ENCODE measurements around the gene FAM107B. TPM values are rescaled to one million over a fixed set of nuclear protein-coding genes. Genes with fewer than 3 reads are reported as not detected.

Gene FAM107B
- total RNA-seq, 1 experiment from 2014 or later = 158 TPM

- Histone ChIP-seq H3K9me2 (replicated peaks; ENCODE audit: insufficient read depth, low read length) (no peaks in the 10 kb centered on the region), H3K79me2 (ENCODE audit: low read length) (no peaks in the 10 kb centered on the region), H3K4me3 (ENCODE audit: low read length) (no peak overlapping the region), H3K27ac (ENCODE audit: low read length) (no peak overlapping the region), H4K20me1 (ENCODE audit: insufficient read depth, low read depth, low read length) (no peaks in the 10 kb centered on the region), H3K4me2 (ENCODE audit: low read depth, low read length, poor library complexity, severe bottlenecking) (no peak overlapping the region), H3K27me3 (ENCODE audit: low read length) (no peaks in the 10 kb centered on the region), H3K4me1 (ENCODE audit: low read length) (no peaks in the 10 kb centered on the region), H3K9ac (ENCODE audit: low read length) (no peak overlapping the region), H3K9me3 (ENCODE audit: low read length) (no peaks in the 10 kb centered on the region), H3K36me3 (ENCODE audit: insufficient read depth, low read length) (no peaks in the 10 kb centered on the region), H2AFZ (ENCODE audit: low read length) (no peak overlapping the region)
- DNase-seq = no peak
These were observed 2.3 kb downstream of the FAM107B start for GRCh38 chr10:14772399-14772798.

- no peaks in the 10 kb centered on the region for H4K20me1 ChIP-seq (ENCODE audit: insufficient read depth, low read depth, low read length)
- H3K4me2 ChIP-seq (ENCODE audit: low read depth, low read length, poor library complexity, severe bottlenecking) = no peak overlapping the region
- no peaks in the 10 kb centered on the region for H3K36me3 ChIP-seq (ENCODE audit: insufficient read depth, low read length)
- H3K4me1 ChIP-seq (ENCODE audit: low read length) = no peaks in the 10 kb centered on the region
- H3K9me3 ChIP-seq (ENCODE audit: low read length) = no peaks in the 10 kb centered on the region
- no peak overlapping the region for H3K27ac ChIP-seq (ENCODE audit: low read length)
- no peak overlapping the region for H3K4me3 ChIP-seq (ENCODE audit: low read length)
- no peak overlapping the region for H2AFZ ChIP-seq (ENCODE audit: low read length)
- no peak overlapping the region for H3K9ac ChIP-seq (ENCODE audit: low read length)
- no peak for DNase-seq
- H3K79me2 ChIP-seq (ENCODE audit: low read length) = no peaks in the 10 kb centered on the region
- H3K27me3 ChIP-seq (ENCODE audit: low read length) = no peaks in the 10 kb centered on the region
- H3K9me2 ChIP-seq (replicated peaks; ENCODE audit: insufficient read depth, low read length) = no peaks in the 10 kb centered on the region
These were observed 3.8 kb downstream of the FAM107B start for GRCh38 chr10:14770927-14771326.

DNA sequence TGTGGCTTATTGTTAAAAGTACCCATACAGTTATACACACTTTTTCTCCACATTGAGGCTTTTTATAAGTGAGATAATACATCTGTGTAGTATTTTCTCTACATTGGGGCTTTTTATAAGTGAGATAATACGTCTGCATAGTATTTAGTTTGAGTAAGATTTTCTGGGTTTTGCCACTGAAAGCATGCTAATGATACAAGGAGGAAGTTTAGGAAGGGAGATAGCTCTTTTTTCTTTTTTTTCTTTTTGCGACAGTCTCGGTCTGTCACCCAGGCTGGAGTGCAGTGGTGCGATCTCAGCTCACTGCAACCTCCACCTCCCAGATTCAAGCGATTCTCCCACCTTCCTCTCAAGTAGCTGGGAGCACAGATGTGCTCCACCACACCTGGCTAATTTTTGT is 13.3 kb downstream of the FAM107B start:
- Histone ChIP-seq H3K9me2 (replicated peaks; ENCODE audit: insufficient read depth, low read length) (no peaks in the 10 kb centered on the region), H3K4me1 (ENCODE audit: low read length) (peaks cover 14% of the 10 kb centered on the region), H3K27ac (ENCODE audit: low read length) (peak overlapping the region; percentile 28; the same call in 1 of the 2 replicates), H4K20me1 (ENCODE audit: insufficient read depth, low read depth, low read length) (no peaks in the 10 kb centered on the region), H3K79me2 (ENCODE audit: low read length) (no peaks in the 10 kb centered on the region), H3K4me2 (ENCODE audit: low read depth, low read length, poor library complexity, severe bottlenecking) (peak overlapping the region; percentile 44), H3K9ac (ENCODE audit: low read length) (0 out of 2 replicates have a peak overlapping the region, but pooled peaks have one; percentile 11), H3K36me3 (ENCODE audit: insufficient read depth, low read length) (no peaks in the 10 kb centered on the region), H3K27me3 (ENCODE audit: low read length) (no peaks in the 10 kb centered on the region), H3K9me3 (ENCODE audit: low read length) (no peaks in the 10 kb centered on the region), H2AFZ (ENCODE audit: low read length) (no peak overlapping the region; the same call in 1 of the 2 replicates), H3K4me3 (ENCODE audit: low read length) (no peak overlapping the region)
- DNase-seq = no peak

DNA sequence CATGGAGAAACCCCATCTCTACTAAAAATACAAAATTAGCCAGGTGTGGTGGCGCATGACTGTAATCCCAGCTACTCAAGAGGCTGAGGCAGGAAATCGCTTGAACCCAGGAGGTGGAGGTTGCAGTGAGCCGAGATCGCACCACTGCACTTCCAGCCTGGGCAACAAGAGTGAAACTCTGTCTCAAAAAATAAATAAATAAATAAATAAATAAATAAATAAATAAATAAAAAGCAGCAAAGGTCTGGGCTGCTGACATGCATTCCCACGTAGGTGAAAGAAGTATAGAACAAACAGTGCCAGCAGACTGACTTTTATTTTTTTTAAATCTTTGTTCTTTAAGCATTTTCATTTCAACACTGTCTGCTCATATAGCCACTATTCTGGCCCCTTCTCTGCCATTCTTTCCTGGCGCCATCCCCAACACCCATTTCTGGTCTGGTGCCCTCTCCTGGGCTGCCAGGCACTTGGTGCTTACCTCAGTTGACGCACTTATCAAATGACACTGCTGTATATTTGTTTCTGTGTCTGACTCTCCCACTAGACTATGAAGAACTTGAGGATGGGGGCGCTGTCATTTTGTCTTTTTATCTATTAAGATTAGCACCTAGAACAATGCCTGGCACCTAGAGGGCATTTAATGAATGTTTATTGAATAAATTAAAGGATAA is 15.6 kb downstream of the FAM107B start:
- Histone ChIP-seq H3K9me2 (replicated peaks; ENCODE audit: insufficient read depth, low read length) (no peaks in the 10 kb centered on the region), H3K9ac (ENCODE audit: low read length) (no peak overlapping the region), H3K79me2 (ENCODE audit: low read length) (no peaks in the 10 kb centered on the region), H3K4me3 (ENCODE audit: low read length) (no peak overlapping the region), H3K36me3 (ENCODE audit: insufficient read depth, low read length) (no peaks in the 10 kb centered on the region), H3K27ac (ENCODE audit: low read length) (no peak overlapping the region), H3K4me2 (ENCODE audit: low read depth, low read length, poor library complexity, severe bottlenecking) (no peak overlapping the region), H2AFZ (ENCODE audit: low read length) (no peak overlapping the region), H3K9me3 (ENCODE audit: low read length) (no peaks in the 10 kb centered on the region), H3K4me1 (ENCODE audit: low read length) (peaks cover 14% of the 10 kb centered on the region), H4K20me1 (ENCODE audit: insufficient read depth, low read depth, low read length) (no peaks in the 10 kb centered on the region), H3K27me3 (ENCODE audit: low read length) (no peaks in the 10 kb centered on the region)
- DNase-seq = peak; percentile 68

- no peaks in the 10 kb centered on the region for H3K9me2 ChIP-seq (replicated peaks; ENCODE audit: insufficient read depth, low read length)
- H2AFZ ChIP-seq (ENCODE audit: low read length) = no peak overlapping the region
- no peaks in the 10 kb centered on the region for H3K79me2 ChIP-seq (ENCODE audit: low read length)
- peaks cover 14% of the 10 kb centered on the region for H3K4me1 ChIP-seq (ENCODE audit: low read length)
- H3K27ac ChIP-seq (ENCODE audit: low read length) = no peak overlapping the region
- H4K20me1 ChIP-seq (ENCODE audit: insufficient read depth, low read depth, low read length) = no peaks in the 10 kb centered on the region
- H3K27me3 ChIP-seq (ENCODE audit: low read length) = no peaks in the 10 kb centered on the region
- H3K36me3 ChIP-seq (ENCODE audit: insufficient read depth, low read length) = no peaks in the 10 kb centered on the region
- H3K4me2 ChIP-seq (ENCODE audit: low read depth, low read length, poor library complexity, severe bottlenecking) = no peak overlapping the region
- H3K9me3 ChIP-seq (ENCODE audit: low read length) = no peaks in the 10 kb centered on the region
- H3K9ac ChIP-seq (ENCODE audit: low read length) = no peak overlapping the region
- H3K4me3 ChIP-seq (ENCODE audit: low read length) = no peak overlapping the region
- no peak for DNase-seq
These were observed 16.2 kb downstream of the FAM107B start for GRCh38 chr10:14758451-14758850.

DNA sequence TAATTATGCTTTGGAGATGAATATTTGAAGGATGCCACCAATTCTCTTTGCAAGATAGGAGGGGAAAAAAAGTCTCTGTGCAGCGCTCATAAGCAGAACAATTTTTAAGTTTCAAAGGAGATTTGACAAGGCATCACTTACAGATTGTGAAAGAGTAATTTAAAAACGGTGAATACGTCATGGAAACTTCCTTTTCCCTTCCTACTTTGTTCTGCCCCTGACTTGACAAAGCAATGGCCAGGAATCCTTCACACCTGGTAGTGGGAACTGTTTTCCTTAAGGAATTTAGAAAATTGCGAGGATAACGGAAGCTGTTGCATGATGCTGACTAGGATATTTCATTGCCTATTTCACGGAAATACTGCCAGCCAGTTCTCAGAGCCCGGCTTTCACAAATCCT is 16.7 kb downstream of the FAM107B start:
- H3K79me2 ChIP-seq (ENCODE audit: low read length) = no peaks in the 10 kb centered on the region
- H3K27ac ChIP-seq (ENCODE audit: low read length) = no peak overlapping the region
- H4K20me1 ChIP-seq (ENCODE audit: insufficient read depth, low read depth, low read length) = no peaks in the 10 kb centered on the region
- no peak for DNase-seq
- H3K4me2 ChIP-seq (ENCODE audit: low read depth, low read length, poor library complexity, severe bottlenecking) = no peak overlapping the region
- no peaks in the 10 kb centered on the region for H3K36me3 ChIP-seq (ENCODE audit: insufficient read depth, low read length)
- peaks cover 14% of the 10 kb centered on the region for H3K4me1 ChIP-seq (ENCODE audit: low read length)
- no peaks in the 10 kb centered on the region for H3K27me3 ChIP-seq (ENCODE audit: low read length)
- H3K4me3 ChIP-seq (ENCODE audit: low read length) = no peak overlapping the region
- H3K9me2 ChIP-seq (replicated peaks; ENCODE audit: insufficient read depth, low read length) = no peaks in the 10 kb centered on the region
- no peaks in the 10 kb centered on the region for H3K9me3 ChIP-seq (ENCODE audit: low read length)
- H2AFZ ChIP-seq (ENCODE audit: low read length) = no peak overlapping the region
- no peak overlapping the region for H3K9ac ChIP-seq (ENCODE audit: low read length)

DNA sequence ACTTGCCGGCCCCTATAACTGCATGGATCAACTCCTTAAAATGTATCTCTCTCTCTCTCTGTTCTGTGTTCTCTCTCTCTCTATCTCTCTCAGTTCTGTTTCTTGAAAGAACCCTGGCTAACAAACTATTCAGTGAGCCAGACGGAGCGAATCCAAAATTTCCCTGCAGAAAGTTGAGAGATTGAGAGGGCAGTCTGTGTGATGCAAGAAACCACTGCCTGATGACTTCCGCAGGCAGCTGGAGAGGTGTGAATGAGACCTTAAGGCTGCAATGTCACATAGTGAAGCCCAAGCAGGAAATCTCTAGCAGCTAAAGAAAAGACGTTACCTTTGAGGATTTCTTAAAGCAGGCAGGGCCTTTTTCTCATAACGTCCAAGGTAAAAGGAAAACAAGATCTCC is 17.3 kb downstream of the FAM107B start:
- Histone ChIP-seq H3K27ac (ENCODE audit: low read length) (no peak overlapping the region), H3K4me2 (ENCODE audit: low read depth, low read length, poor library complexity, severe bottlenecking) (no peak overlapping the region), H4K20me1 (ENCODE audit: insufficient read depth, low read depth, low read length) (no peaks in the 10 kb centered on the region), H3K27me3 (ENCODE audit: low read length) (no peaks in the 10 kb centered on the region), H3K4me1 (ENCODE audit: low read length) (peaks cover 14% of the 10 kb centered on the region), H3K4me3 (ENCODE audit: low read length) (no peak overlapping the region), H3K9me2 (replicated peaks; ENCODE audit: insufficient read depth, low read length) (no peaks in the 10 kb centered on the region), H3K9ac (ENCODE audit: low read length) (no peak overlapping the region), H3K9me3 (ENCODE audit: low read length) (no peaks in the 10 kb centered on the region), H3K36me3 (ENCODE audit: insufficient read depth, low read length) (no peaks in the 10 kb centered on the region), H3K79me2 (ENCODE audit: low read length) (no peaks in the 10 kb centered on the region), H2AFZ (ENCODE audit: low read length) (no peak overlapping the region)
- DNase-seq = no peak

DNA sequence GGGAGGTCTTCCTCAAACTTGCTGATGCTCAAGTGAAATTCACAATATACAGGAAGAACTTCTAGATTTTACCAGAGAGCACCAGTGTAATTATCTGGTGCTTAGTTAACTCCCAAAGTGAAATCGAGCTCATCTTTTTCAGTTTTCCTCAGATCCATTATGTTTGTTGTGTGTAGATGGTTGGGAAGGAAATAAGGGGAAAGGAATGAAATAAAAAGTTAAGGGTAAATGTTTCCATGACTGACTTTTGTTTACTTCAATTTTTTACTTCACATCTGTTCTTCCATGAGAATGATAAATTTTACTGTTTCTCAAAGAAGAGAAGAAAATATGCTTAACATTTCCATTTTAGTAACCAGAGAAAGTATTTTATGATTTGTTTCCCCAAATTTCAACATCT is 21.3 kb downstream of the FAM107B start:
- H3K36me3 ChIP-seq (ENCODE audit: insufficient read depth, low read length) = no peaks in the 10 kb centered on the region
- H3K27me3 ChIP-seq (ENCODE audit: low read length) = no peaks in the 10 kb centered on the region
- no peak overlapping the region for H3K4me2 ChIP-seq (ENCODE audit: low read depth, low read length, poor library complexity, severe bottlenecking)
- H4K20me1 ChIP-seq (ENCODE audit: insufficient read depth, low read depth, low read length) = no peaks in the 10 kb centered on the region
- H3K9me2 ChIP-seq (replicated peaks; ENCODE audit: insufficient read depth, low read length) = no peaks in the 10 kb centered on the region
- no peak overlapping the region for H3K27ac ChIP-seq (ENCODE audit: low read length)
- no peaks in the 10 kb centered on the region for H3K79me2 ChIP-seq (ENCODE audit: low read length)
- no peak overlapping the region for H3K9ac ChIP-seq (ENCODE audit: low read length)
- no peaks in the 10 kb centered on the region for H3K9me3 ChIP-seq (ENCODE audit: low read length)
- peaks cover 33% of the 10 kb centered on the region for H3K4me1 ChIP-seq (ENCODE audit: low read length)
- no peak overlapping the region for H3K4me3 ChIP-seq (ENCODE audit: low read length)
- no peak for DNase-seq
- H2AFZ ChIP-seq (ENCODE audit: low read length) = no peak overlapping the region

All from Karpas-422 (cell line).